Measurements from ENCODE around the gene TLCD3B. TPM values are rescaled to one million over a fixed set of nuclear protein-coding genes. Genes with fewer than 3 reads are reported as not detected.

The TLCD3B gene
- total RNA-seq, 1 donor from 2014 or later, result not detected

DNA sequence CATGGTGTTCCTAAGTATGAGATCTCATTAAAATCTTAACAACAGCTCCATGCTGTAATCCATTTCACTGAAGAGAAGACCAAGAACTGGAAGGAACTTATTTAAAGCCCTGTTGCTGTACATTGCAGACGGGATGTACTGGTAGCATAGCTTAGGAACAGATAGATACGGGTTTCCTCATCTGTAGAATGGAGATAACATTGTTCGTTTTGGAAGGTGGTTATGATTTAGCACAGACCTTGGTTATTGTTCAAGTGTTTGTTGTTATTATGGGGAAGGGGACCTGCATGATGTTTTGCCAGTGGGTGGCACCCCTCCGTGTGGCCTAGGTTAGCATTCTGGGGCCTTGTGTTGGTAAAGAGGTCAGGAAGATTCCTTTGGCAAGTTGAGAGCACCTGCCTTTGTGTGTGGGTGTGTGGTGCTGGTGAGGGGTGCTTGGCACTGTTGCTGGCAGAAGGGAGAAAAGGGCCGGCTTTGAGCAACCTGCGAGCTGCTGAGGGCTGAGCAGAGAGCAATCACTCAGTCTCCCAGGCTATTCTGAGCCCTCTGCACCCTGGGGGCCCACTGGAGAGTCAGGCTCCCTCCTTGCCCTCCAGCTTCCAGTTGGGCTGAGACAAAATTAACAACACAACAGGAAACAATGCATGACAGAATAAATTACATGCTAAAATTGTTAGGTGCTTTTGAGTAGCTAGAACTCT, 55.1 kb downstream of the TLCD3B start:
- TF ChIP-seq, protein P1, sequence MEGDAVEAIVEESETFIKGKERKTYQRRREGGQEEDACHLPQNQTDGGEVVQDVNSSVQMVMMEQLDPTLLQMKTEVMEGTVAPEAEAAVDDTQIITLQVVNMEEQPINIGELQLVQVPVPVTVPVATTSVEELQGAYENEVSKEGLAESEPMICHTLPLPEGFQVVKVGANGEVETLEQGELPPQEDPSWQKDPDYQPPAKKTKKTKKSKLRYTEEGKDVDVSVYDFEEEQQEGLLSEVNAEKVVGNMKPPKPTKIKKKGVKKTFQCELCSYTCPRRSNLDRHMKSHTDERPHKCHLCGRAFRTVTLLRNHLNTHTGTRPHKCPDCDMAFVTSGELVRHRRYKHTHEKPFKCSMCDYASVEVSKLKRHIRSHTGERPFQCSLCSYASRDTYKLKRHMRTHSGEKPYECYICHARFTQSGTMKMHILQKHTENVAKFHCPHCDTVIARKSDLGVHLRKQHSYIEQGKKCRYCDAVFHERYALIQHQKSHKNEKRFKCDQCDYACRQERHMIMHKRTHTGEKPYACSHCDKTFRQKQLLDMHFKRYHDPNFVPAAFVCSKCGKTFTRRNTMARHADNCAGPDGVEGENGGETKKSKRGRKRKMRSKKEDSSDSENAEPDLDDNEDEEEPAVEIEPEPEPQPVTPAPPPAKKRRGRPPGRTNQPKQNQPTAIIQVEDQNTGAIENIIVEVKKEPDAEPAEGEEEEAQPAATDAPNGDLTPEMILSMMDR (conservative IDR thresholded peaks at IDR 0.05; ENCODE audit: low read depth, low read length), result no peak
- H3K4me3 ChIP-seq (ENCODE audit: low read depth, low read length), result peak overlapping the region; percentile 99
- DNase-seq (ENCODE audit: low read depth), result no peak

DNA sequence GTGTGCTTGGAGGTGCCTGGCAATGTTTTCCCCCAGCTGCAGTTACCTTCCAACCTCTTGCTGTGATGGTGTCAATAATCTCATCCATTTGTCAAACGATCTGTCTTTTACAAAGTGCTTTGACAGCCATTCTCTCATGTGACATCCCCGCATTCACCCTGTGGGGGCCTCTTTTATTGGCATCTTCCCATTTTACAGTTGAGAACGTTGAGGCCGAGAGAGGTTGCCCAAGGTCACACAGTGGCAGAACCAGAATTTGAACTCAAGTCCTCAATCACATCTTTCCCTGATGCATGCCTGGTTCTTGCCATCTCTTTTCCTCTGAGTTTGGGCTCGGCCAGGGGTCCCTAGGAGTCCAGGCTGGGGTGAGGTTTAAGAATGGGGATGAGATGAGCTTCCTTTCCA, 55.9 kb downstream of the TLCD3B start:
- TF ChIP-seq, protein P1 (conservative IDR thresholded peaks at IDR 0.05; ENCODE audit: low read depth, low read length), result no peak
- no peak for DNase-seq (ENCODE audit: low read depth)
- peak overlapping the region; percentile 99 for H3K4me3 ChIP-seq (ENCODE audit: low read depth, low read length)

Other genes starting within 250 kb of the TLCD3B start
- gene KIF22, start 240.5 kb downstream of the TLCD3B start, total RNA-seq, result 105 and 118 TPM in 2 replicates
- gene MAZ, start 224.7 kb downstream of the TLCD3B start, total RNA-seq, result 174 and 293 TPM in 2 replicates
- 0.35 TPM in 1 of 2 replicates, not detected in the other for gene PRRT2, start 219.1 kb downstream of the TLCD3B start, total RNA-seq
- gene PAGR1, start 215.1 kb downstream of the TLCD3B start, total RNA-seq, result 62.3 and 63.2 TPM in 2 replicates
- 179 and 205 TPM in 2 replicates for gene MVP, start 210.8 kb downstream of the TLCD3B start, total RNA-seq
- 79.0 and 83.3 TPM in 2 replicates for gene CDIPT, start 168.0 kb downstream of the TLCD3B start, total RNA-seq
- gene SEZ6L2, start 131.7 kb downstream of the TLCD3B start, total RNA-seq, result 2.2 and 12.8 TPM in 2 replicates
- gene ASPHD1, start 130.8 kb downstream of the TLCD3B start, total RNA-seq, result 11.1 and 14.2 TPM in 2 replicates
- 6.6 and 17.4 TPM in 2 replicates for gene KCTD13, start 105.0 kb downstream of the TLCD3B start, total RNA-seq
- gene TMEM219, start 69.2 kb downstream of the TLCD3B start, total RNA-seq, result 92.1 and 139 TPM in 2 replicates
- 31.6 and 31.9 TPM in 2 replicates for gene TAOK2, start 57.4 kb downstream of the TLCD3B start, total RNA-seq
- gene HIRIP3, start 35.7 kb downstream of the TLCD3B start, total RNA-seq, result 9.5 and 14.0 TPM in 2 replicates
- 86.9 and 108 TPM in 2 replicates for gene INO80E, start 35.0 kb downstream of the TLCD3B start, total RNA-seq
- gene DOC2A, start 20.2 kb downstream of the TLCD3B start, total RNA-seq, result 0.17 and 0.22 TPM in 2 replicates
- gene C16orf92, start 8.1 kb downstream of the TLCD3B start, total RNA-seq, result not detected in 2 replicates
- gene ALDOA, start 34.5 kb upstream of the TLCD3B start, total RNA-seq, result 1,398 and 2,089 TPM in 2 replicates
- gene PPP4C, start 44.7 kb upstream of the TLCD3B start, total RNA-seq, result 98.4 and 178 TPM in 2 replicates
- 0.07 and 1.3 TPM in 2 replicates for gene TBX6, start 60.7 kb upstream of the TLCD3B start, total RNA-seq
- 16.0 and 41.3 TPM in 2 replicates for gene YPEL3, start 64.9 kb upstream of the TLCD3B start, total RNA-seq
- 0.72 TPM in 1 of 2 replicates, not detected in the other for gene GDPD3, start 82.3 kb upstream of the TLCD3B start, total RNA-seq
- gene MAPK3, start 91.9 kb upstream of the TLCD3B start, total RNA-seq, result 33.6 and 34.4 TPM in 2 replicates
- gene CORO1A, start 152.3 kb upstream of the TLCD3B start, total RNA-seq, result 24.1 and 26.3 TPM in 2 replicates
- 421 and 538 TPM in 2 replicates for gene BOLA2B, start 162.4 kb upstream of the TLCD3B start, total RNA-seq
- gene SLX1A, start 162.6 kb upstream of the TLCD3B start, total RNA-seq, result 57.7 and 158 TPM in 2 replicates
- gene SULT1A3, start 168.0 kb upstream of the TLCD3B start, total RNA-seq, result 6.6 and 12.1 TPM in 2 replicates
- 0.98 and 4.0 TPM in 2 replicates for gene NPIPB13, start 217.2 kb upstream of the TLCD3B start, total RNA-seq